Trophoblast cell (in vitro differentiated cells and primary cell): ENCODE results near the gene COX7B2.

ENCODE experiments used
- DNase-seq, 2 donors: peaks; one replicate each; pipeline ENCODE4 v3.0.0-alpha.2; 2016
- H2AFZ ChIP-seq: 2 replicates; pipeline ENCODE4 v1.6.1; 2013; ENCODE audit warnings: low read length, moderate library complexity, mild to moderate bottlenecking; ENCODE audit not compliant: insufficient read depth, poor library complexity
- H2AK5ac ChIP-seq: 2 replicates; pipeline ENCODE4 v1.6.1; 2013; ENCODE audit warnings: mild to moderate bottlenecking, low read length
- H2BK120ac ChIP-seq: 2 replicates; pipeline ENCODE4 v1.6.1; 2013; ENCODE audit warnings: low read length, mild to moderate bottlenecking, moderate library complexity; ENCODE audit not compliant: insufficient read depth, poor library complexity
- H2BK12ac ChIP-seq: 2 replicates; pipeline ENCODE4 v1.6.1; 2013; ENCODE audit warnings: mild to moderate bottlenecking, low read length, moderate library complexity
- H2BK5ac ChIP-seq: 2 replicates; pipeline ENCODE4 v1.6.1; 2013; ENCODE audit warnings: low read length, low read depth, moderate library complexity, mild to moderate bottlenecking; ENCODE audit not compliant: poor library complexity
- H3K14ac ChIP-seq: 2 replicates; pipeline ENCODE4 v1.6.1; 2013; ENCODE audit warnings: mild to moderate bottlenecking, low read length
- H3K18ac ChIP-seq: 2 replicates; pipeline ENCODE4 v1.6.1; 2013; ENCODE audit warnings: mild to moderate bottlenecking, low read length
- H3K23ac ChIP-seq: 2 replicates; pipeline ENCODE4 v1.6.1; 2013; ENCODE audit warnings: low read length
- H3K27ac ChIP-seq: 2 replicates; pipeline ENCODE4 v1.5.1; 2013; ENCODE audit warnings: low read depth, mild to moderate bottlenecking, inconsistent platforms, low read length, moderate library complexity
- H3K27me3 ChIP-seq: 2 replicates; pipeline ENCODE4 v1.6.1; 2013; ENCODE audit warnings: inconsistent platforms, mild to moderate bottlenecking, low read length, moderate library complexity; ENCODE audit not compliant: insufficient read depth
- H3K36me3 ChIP-seq, 2 experiments: 1 replicate in 1 of 2; 2 replicates in 1 of 2; pipeline ENCODE4 v1.6.1; 2013; ENCODE audit warnings: low read length in 2 of 2, mild to moderate bottlenecking in 2 of 2, moderate library complexity in 1 of 2; ENCODE audit not compliant: insufficient read depth in 2 of 2, control insufficient read depth in 1 of 2
- H3K4ac ChIP-seq: 2 replicates; pipeline ENCODE4 v1.6.1; 2013; ENCODE audit warnings: low read depth, mild to moderate bottlenecking, low read length, moderate library complexity
- H3K4me1 ChIP-seq, 2 experiments: 1 replicate in 1 of 2; 2 replicates in 1 of 2; pipeline ENCODE4 v1.6.1; 2013; ENCODE audit warnings: low read length in 2 of 2, mild to moderate bottlenecking in 2 of 2, moderate library complexity in 1 of 2; ENCODE audit not compliant: insufficient read depth in 2 of 2, control insufficient read depth in 1 of 2
- H3K4me2 ChIP-seq: 2 replicates; pipeline ENCODE4 v1.6.1; 2013; ENCODE audit warnings: inconsistent platforms, mild to moderate bottlenecking, low read length, moderate library complexity
- H3K4me3 ChIP-seq: 2 replicates; pipeline ENCODE4 v1.5.1; 2013; ENCODE audit warnings: mild to moderate bottlenecking, low read depth, low read length, inconsistent platforms
- H3K79me1 ChIP-seq: one replicate; pipeline ENCODE4 v1.6.1; 2013; ENCODE audit warnings: low read length
- H3K79me2 ChIP-seq: 2 replicates; pipeline ENCODE4 v1.6.1; 2013; ENCODE audit warnings: low read length, mild to moderate bottlenecking; ENCODE audit not compliant: control insufficient read depth, insufficient read depth, poor library complexity
- H3K9ac ChIP-seq: 2 replicates; pipeline ENCODE4 v1.6.1; 2013; ENCODE audit warnings: mild to moderate bottlenecking, low read length
- H3K9me3 ChIP-seq: 2 replicates; pipeline ENCODE4 v1.6.1; 2013; ENCODE audit warnings: low read depth, mild to moderate bottlenecking, control low read depth, inconsistent platforms, low read length; ENCODE audit not compliant: insufficient read depth
- H4K12ac ChIP-seq: 2 replicates; pipeline ENCODE4 v1.6.1; 2013; ENCODE audit warnings: low read depth, mild to moderate bottlenecking, low read length, moderate library complexity
- H4K8ac ChIP-seq: 2 replicates; pipeline ENCODE4 v1.6.1; 2013; ENCODE audit warnings: low read depth, mild to moderate bottlenecking, low read length, moderate library complexity
- H4K91ac ChIP-seq: one replicate; pipeline ENCODE4 v1.6.1; 2013; ENCODE audit warnings: low read depth, mild to moderate bottlenecking, low read length, moderate library complexity
- WGBS: extraction: QIAGEN DNeasy Blood & Tissue Kit; methylation state at CpG from one replicate; pipeline ENCODE4 v1.1.7; 2013; ENCODE audit warnings: missing lambda C conversion rate; ENCODE audit not compliant: insufficient read length, insufficient coverage; ENCODE audit errors: extremely low coverage; 5-methylcytosine and 5-hydroxymethylcytosine counted together

The COX7B2 gene

DNA sequence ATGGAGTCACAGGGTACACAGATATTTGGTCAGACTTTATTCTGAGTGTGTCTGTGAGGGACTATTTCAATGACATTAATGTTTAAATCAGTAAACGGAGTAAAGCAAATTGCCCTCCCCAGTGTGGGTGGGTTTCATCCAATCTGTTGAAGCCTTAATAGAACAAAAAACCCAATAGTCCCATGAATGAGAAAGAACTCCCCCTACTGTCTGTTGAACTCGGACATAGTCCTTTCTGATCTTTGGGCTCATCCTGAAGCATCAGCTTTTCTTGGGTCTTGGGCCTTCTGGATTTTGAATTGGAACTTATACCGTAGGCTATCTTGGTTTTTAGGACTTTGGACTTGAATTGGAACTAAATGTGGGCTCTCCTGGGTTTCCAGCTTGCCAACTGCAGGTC lies 193.6 kb downstream of the COX7B2 start:
- Histone ChIP-seq H3K9me3 (no peaks in the 10 kb centered on the region), H3K18ac (no peak overlapping the region), H3K27me3 (no peaks in the 10 kb centered on the region), H3K79me2 (no peaks in the 10 kb centered on the region), H3K79me1 (no peaks in the 10 kb centered on the region), H2BK120ac (no peak overlapping the region), H3K9ac (no peak overlapping the region), H2AK5ac (no peak overlapping the region), H3K36me3 (no peaks in the 10 kb centered on the region), H3K4me1 (no peaks in the 10 kb centered on the region), H3K4me2 (no peak overlapping the region), H4K12ac (no peak overlapping the region), H3K4me3 (no peak overlapping the region), H3K23ac (no peak overlapping the region), H3K27ac (no peak overlapping the region), H4K8ac (no peak overlapping the region), H2BK12ac (no peak overlapping the region), H2AFZ (no peak overlapping the region), H3K14ac (no peak overlapping the region), H2BK5ac (no peak overlapping the region), H4K91ac (no peak overlapping the region), H3K4ac (no peak overlapping the region)
- DNase-seq: no peak
- no CpG with 5 or more reads among the region's 3 CpGs for WGBS

DNA sequence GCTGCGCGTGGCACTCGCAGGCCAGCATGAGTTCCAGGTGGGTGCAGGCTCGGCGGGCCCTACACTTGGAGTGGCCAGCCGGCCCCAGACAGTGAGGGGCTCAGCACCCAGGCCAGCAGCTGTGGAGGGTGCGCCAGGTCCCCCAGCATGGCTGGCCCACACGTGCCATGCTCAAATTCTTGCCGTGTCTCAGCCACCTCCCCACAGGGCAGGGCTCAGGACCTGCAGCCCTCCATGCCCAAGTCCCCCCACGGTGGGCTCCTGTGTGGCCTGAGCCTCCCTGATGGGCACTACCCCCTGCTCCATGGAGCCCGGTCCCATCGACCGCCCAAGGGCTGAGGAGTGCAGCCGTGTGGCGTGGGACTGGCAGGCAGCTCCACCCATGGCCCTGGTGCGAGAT lies 210.2 kb downstream of the COX7B2 start:
- H4K91ac ChIP-seq: no peak overlapping the region
- no peak overlapping the region for H3K4me2 ChIP-seq
- no peak overlapping the region for H2AK5ac ChIP-seq
- no peaks in the 10 kb centered on the region for H3K27me3 ChIP-seq
- no peak overlapping the region for H2BK12ac ChIP-seq
- H3K4ac ChIP-seq: no peak overlapping the region
- H3K79me2 ChIP-seq: no peaks in the 10 kb centered on the region
- H3K27ac ChIP-seq: no peak overlapping the region
- no peak overlapping the region for H2BK120ac ChIP-seq
- H3K9ac ChIP-seq: no peak overlapping the region
- H3K9me3 ChIP-seq: peaks cover 7% of the 10 kb centered on the region
- no CpG with 5 or more reads among the region's 16 CpGs for WGBS
- H3K4me1 ChIP-seq: no peaks in the 10 kb centered on the region
- H3K23ac ChIP-seq: no peak overlapping the region
- no peak overlapping the region for H3K18ac ChIP-seq
- H4K12ac ChIP-seq: no peak overlapping the region
- no peak overlapping the region for H3K14ac ChIP-seq
- H3K79me1 ChIP-seq: no peaks in the 10 kb centered on the region
- H2BK5ac ChIP-seq: no peak overlapping the region
- no peak overlapping the region for H2AFZ ChIP-seq
- no peak overlapping the region for H3K4me3 ChIP-seq
- H3K36me3 ChIP-seq: no peaks in the 10 kb centered on the region
- no peak for DNase-seq
- H4K8ac ChIP-seq: no peak overlapping the region
